Esophagus muscularis mucosa (tissue), 4 donors: ENCODE results near the gene SPOCK1. TPM values are rescaled to one million over a fixed set of nuclear protein-coding genes. Genes with fewer than 3 reads are reported as not detected.

Experiments
- DNase-seq: peaks from one replicate; pipeline ENCODE4 v3.0.0-alpha.2; 2017; ENCODE audit errors: extremely low spot score
- H3K27ac ChIP-seq, 4 donors: fragments of 200-600 bp; sonication (generic); replicated peaks in 1 of 4; 1 replicate in 3 of 4; 2 replicates in 1 of 4; pipeline ENCODE4 v1.5.1; 2016 to 2019; ENCODE audit warnings: mild to moderate bottlenecking in 1 of 4
- H3K27me3 ChIP-seq, 4 donors: fragments of 200-600 bp; sonication (generic); one replicate each; pipeline versions ENCODE4 v1.5.1 to v1.6.0; 2016 to 2019
- H3K36me3 ChIP-seq, 4 donors: fragments of 200-600 bp; sonication (generic); one replicate each; pipeline ENCODE4 v1.5.1; 2016 to 2019
- H3K4me1 ChIP-seq, 4 donors: fragments of 200-600 bp; sonication (generic); one replicate each; pipeline ENCODE4 v1.5.1; 2016 to 2019
- H3K4me3 ChIP-seq, 4 donors: fragments of 200-600 bp; sonication (generic); 1 replicate in 2 of 4; 2 replicates in 2 of 4; pipeline ENCODE4 v1.5.1; 2016 to 2019; ENCODE audit warnings: mild to moderate bottlenecking in 4 of 4, moderate library complexity in 1 of 4
- H3K9me3 ChIP-seq, 4 donors: fragments of 200-600 bp; sonication (generic); 1 replicate in 3 of 4; 2 replicates in 1 of 4; pipeline ENCODE4 v1.5.1; 2016 to 2019
- EP300 ChIP-seq: sonication (generic); formaldehyde crosslinking; IDR thresholded peaks from one replicate; pipeline ENCODE4 v1.6.1; 2017; ENCODE audit warnings: antibody characterized with exemption
- POLR2A ChIP-seq: fragments of 450-650 bp; IDR thresholded peaks from one replicate; pipeline ENCODE4 v1.6.1; 2017; ENCODE audit warnings: antibody characterized with exemption, moderate library complexity, mild to moderate bottlenecking, low read depth
- POLR2AphosphoS5 ChIP-seq, 2 donors: sonication (generic); formaldehyde crosslinking; IDR thresholded peaks; one replicate each; pipeline ENCODE4 v1.6.1; 2017; ENCODE audit warnings: antibody characterized with exemption in 2 of 2
- WGBS: methylation state at CpG from one replicate; pipeline ENCODE4 v1.1.5; 2018; 5-methylcytosine and 5-hydroxymethylcytosine counted together
- intact Hi-C: fragments of 100-400 bp; cut with DNase I; formaldehyde crosslinking; loops from one replicate; pipeline ENCODE4 v1.15.1; 2023
- total RNA-seq, 4 donors: library from RNA; depleted of rRNA; stranded (reverse); fragments of >200 nt; gene quantifications; one replicate each; pipeline versions ENCODE4 v1.1.0 to v1.2.1, GENCODE V29; 2016
- TF ChIP-seq, protein P1 (sequence below), 3 experiments: fragments of 200-600 bp in 2 of 3; fragments of 450-650 bp in 1 of 3; sonication (generic) in 2 of 3; IDR thresholded peaks; one replicate each; pipeline ENCODE4 v1.5.1; 2017 to 2019; ENCODE audit warnings: antibody characterized with exemption in 3 of 3, mild to moderate bottlenecking in 2 of 3, moderate library complexity in 1 of 3

The SPOCK1 gene
- total RNA-seq, 4 donors from 2014 or later: 39.0 to 52.4 (median 45.6) TPM

DNA sequence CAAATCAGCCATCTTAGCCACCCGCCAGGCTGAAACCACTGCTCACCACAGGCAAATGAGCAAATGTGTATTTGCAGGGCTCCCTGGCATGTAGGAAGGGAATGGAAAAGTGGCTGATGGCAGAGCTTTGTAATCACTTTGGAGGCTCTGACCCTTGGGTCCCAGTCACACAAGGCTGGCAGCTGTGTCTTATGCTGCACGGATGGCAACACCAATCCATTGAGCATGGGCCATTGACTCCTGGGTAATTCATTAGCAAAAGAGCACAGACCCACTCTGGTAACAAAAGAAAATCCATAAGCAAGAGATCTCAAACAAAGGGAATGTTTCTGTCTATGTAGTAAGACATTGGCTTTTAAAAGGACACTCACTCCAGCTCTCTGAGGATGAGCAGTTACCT lies 57.6 kb downstream of the SPOCK1 start:
- Histone ChIP-seq H3K36me3 (no peaks in the 10 kb centered on the region), H3K27ac (no peak overlapping the region), H3K27me3 (no peaks in the 10 kb centered on the region), H3K4me1 (peaks cover 0 to 8% (median 0%) of the 10 kb centered on the region in 4 donors), H3K4me3 (no peak overlapping the region), H3K9me3 (no peaks in the 10 kb centered on the region)
- TF ChIP-seq, protein P1, sequence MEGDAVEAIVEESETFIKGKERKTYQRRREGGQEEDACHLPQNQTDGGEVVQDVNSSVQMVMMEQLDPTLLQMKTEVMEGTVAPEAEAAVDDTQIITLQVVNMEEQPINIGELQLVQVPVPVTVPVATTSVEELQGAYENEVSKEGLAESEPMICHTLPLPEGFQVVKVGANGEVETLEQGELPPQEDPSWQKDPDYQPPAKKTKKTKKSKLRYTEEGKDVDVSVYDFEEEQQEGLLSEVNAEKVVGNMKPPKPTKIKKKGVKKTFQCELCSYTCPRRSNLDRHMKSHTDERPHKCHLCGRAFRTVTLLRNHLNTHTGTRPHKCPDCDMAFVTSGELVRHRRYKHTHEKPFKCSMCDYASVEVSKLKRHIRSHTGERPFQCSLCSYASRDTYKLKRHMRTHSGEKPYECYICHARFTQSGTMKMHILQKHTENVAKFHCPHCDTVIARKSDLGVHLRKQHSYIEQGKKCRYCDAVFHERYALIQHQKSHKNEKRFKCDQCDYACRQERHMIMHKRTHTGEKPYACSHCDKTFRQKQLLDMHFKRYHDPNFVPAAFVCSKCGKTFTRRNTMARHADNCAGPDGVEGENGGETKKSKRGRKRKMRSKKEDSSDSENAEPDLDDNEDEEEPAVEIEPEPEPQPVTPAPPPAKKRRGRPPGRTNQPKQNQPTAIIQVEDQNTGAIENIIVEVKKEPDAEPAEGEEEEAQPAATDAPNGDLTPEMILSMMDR (IDR thresholded peaks at IDR 0.05): no peak
- TF ChIP-seq POLR2AphosphoS5 (IDR thresholded peaks at IDR 0.05) (no peak), EP300 (no peak), POLR2A (no peak)
- intact Hi-C loops: no loop called here
- whole genome bisulfite sequencing: 76% methylated on average over 2 of the region's 2 CpGs
- DNase-seq: no peak

DNA sequence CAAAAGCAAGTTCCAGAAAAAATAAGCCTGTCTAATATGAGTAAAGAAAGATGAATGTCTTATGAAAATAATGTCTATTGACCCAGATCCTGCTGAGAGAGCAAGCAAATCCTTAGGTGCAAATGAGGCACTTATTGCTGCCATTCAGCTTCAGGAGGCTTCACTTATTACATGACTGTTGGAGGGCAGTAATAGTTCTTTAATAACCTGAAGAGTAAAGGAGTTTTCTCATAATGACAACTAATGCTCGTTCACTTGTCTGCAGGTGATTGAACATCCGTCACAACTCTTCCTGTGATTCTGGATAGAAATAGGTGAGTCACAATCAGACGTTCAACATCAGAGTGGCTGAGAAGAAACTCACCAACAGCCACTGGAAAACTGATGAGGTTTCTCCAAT lies 58.3 kb downstream of the SPOCK1 start:
- 52% methylated on average over 3 of the region's 3 CpGs for WGBS
- TF ChIP-seq POLR2A: no peak
- TF ChIP-seq EP300: no peak
- TF ChIP-seq, protein P1 (IDR thresholded peaks at IDR 0.05): no peak
- TF ChIP-seq POLR2AphosphoS5 (IDR thresholded peaks at IDR 0.05): no peak

DNA sequence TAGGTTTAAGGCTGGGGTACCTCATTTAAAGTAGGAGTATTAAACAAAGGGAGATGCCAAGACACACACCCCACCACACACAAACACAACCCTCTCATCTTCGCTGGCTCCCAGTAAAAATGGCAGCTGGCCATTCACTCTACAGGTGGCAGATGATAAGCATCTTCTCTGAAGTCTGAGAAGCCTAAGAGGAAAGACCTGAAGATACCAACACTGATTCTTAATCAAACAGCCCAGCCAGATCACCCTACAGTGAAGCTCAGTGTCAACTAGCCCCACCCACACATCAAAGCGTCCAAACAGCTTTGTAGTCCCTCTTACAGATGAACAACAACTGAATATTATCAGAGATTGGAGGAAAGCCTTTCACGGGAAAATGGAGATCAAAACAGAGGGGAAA lies 59.5 kb downstream of the SPOCK1 start:
- Histone ChIP-seq H3K27me3 (no peaks in the 10 kb centered on the region), H3K9me3 (no peaks in the 10 kb centered on the region), H3K4me3 (no peak overlapping the region), H3K4me1 (peaks cover 0 to 8% (median 0%) of the 10 kb centered on the region in 4 donors), H3K36me3 (no peaks in the 10 kb centered on the region), H3K27ac (no peak overlapping the region)
- intact Hi-C loops: no loop called here
- 67% methylated on average over 3 of the region's 3 CpGs for WGBS
- DNase-seq: peak; percentile 55
- TF ChIP-seq EP300: no peak

More for the DNA sequence above, 58.3 kb downstream of the SPOCK1 start:
- intact Hi-C loops: no loop called here
- Histone ChIP-seq H3K4me1 (peaks cover 0 to 8% (median 0%) of the 10 kb centered on the region in 4 donors), H3K4me3 (no peak overlapping the region), H3K27ac (no peak overlapping the region), H3K9me3 (no peaks in the 10 kb centered on the region), H3K36me3 (no peaks in the 10 kb centered on the region), H3K27me3 (no peaks in the 10 kb centered on the region)
- DNase-seq: peak; percentile 24

DNA sequence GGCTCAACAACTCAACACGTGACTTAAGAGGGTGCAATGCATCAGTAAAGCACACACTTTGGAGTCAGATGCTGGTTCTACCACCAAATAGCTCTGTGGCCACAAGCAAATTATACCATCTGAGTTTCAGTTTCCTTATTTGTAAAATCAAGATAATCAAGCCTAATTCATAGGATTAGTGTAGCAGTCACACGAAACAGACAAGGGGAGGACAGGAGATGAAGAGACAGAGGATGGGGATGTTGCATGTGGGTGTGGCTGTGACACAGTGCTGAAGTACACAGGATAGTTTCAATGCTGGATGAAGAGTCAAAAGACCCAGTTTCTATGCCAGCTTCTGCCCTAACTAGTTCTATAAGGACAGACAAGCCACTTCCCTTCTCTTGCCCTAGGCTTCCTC lies 60.2 kb downstream of the SPOCK1 start:
- no peak for TF ChIP-seq POLR2A
- TF ChIP-seq POLR2AphosphoS5 (IDR thresholded peaks at IDR 0.05): no peak
- no peak for TF ChIP-seq EP300
- TF ChIP-seq, protein P1 (IDR thresholded peaks at IDR 0.05): no peak
- Histone ChIP-seq H3K27me3 (no peaks in the 10 kb centered on the region), H3K36me3 (no peaks in the 10 kb centered on the region), H3K4me3 (no peak overlapping the region), H3K27ac (no peak overlapping the region), H3K9me3 (no peaks in the 10 kb centered on the region), H3K4me1 (peaks cover 0 to 8% (median 0%) of the 10 kb centered on the region in 4 donors)
- peak; percentile 42 for DNase-seq
- WGBS: 82% methylated on average over 2 of the region's 2 CpGs
- intact Hi-C loops: no loop called here

DNA sequence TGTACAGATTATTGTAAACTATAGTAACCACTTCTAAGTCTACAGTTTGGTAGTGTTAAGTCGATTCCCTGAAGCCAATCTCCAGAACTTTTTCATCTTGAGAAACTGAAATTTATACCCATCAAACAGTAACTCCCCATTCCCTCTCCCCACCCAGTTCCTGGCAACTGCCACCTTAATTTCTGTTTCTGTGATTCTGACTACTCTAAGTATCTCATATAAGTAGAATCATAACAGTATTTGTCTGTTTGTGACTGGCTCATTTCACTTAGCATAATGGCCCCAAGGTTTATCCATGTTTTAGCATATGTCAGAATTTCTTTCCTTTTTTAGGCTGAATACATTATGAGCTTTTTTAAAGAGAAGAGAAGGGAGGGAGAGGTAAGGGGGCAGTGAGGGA lies 61.4 kb downstream of the SPOCK1 start:
- WGBS: 88% methylated on average over 1 of the region's 1 CpG
- peaks cover 0 to 5% (median 0%) of the 10 kb centered on the region in 4 donors for H3K4me1 ChIP-seq
- no peaks in the 10 kb centered on the region for H3K27me3 ChIP-seq
- H3K36me3 ChIP-seq: no peaks in the 10 kb centered on the region
- H3K9me3 ChIP-seq: no peaks in the 10 kb centered on the region
- peak; percentile 78 for DNase-seq
- TF ChIP-seq, protein P1 (IDR thresholded peaks at IDR 0.05): no peak
- TF ChIP-seq POLR2A (no peak), EP300 (no peak), POLR2AphosphoS5 (IDR thresholded peaks at IDR 0.05) (no peak)
- intact Hi-C loops: no loop called here
- no peak overlapping the region for H3K27ac ChIP-seq
- H3K4me3 ChIP-seq: no peak overlapping the region
